HepG2 (cell line): ENCODE measurements around the gene SLC9A4. TPM values are rescaled to one million over a fixed set of nuclear protein-coding genes. Genes with fewer than 3 reads are reported as not detected.

Source experiments
- ATAC-seq: fragments of 200-7000 bp; cut with Tn5 transposase; 3 replicates; pipeline ENCODE4 v1.9.1; 2020; ENCODE audit warnings: mild to moderate bottlenecking, moderate library complexity
- BruUV-seq: library from RNA; stranded (reverse); fragments of 400-500 nt; replicated peaks from 2 replicates; lab custom pipeline; 2021; lab: Mats Ljungman, UMichigan
- CTCF ChIA-PET: fragments of 300-600 bp; formaldehyde crosslinking; extraction: SDS; loops from one replicate; lab custom pipeline; 2021; ENCODE audit warnings: low total read pairs, inconsistent platforms, low intra/inter-chr PET ratio; lab: Yijun Ruan, JAX
- POLR2A ChIA-PET: fragments of 350-600 bp; sonication (Branson Sonifier 250); formaldehyde crosslinking; loops from one replicate; lab custom pipeline; 2020; ENCODE audit warnings: antibody characterized with exemption, inconsistent platforms; lab: Yijun Ruan, JAX
- DNase-seq: peaks from one replicate; pipeline ENCODE4 v3.0.0-alpha.2; 2015; ENCODE audit warnings: low spot score
- FAIRE-seq: peaks from 3 replicates; lab custom pipeline; 2011; peaks lifted over from hg19 to GRCh38; lab: Jason Lieb, UNC
- H2AFZ ChIP-seq: one replicate; pipeline ENCODE4 v1.6.1; 2011; ENCODE audit warnings: low read length, inconsistent platforms
- H3K27ac ChIP-seq: fragments of 300-600 bp; 3 replicates; pipeline ENCODE4 v1.8.0; 2011; ENCODE audit warnings: mixed run types, mild to moderate bottlenecking, mixed read lengths, low read length, inconsistent platforms; ENCODE audit not compliant: insufficient read depth; ENCODE audit errors: extremely low read length
- H3K27me3 ChIP-seq, 2 experiments: fragments of 200-600 bp in 1 of 2; 2 replicates in 1 of 2; 3 replicates in 1 of 2; pipeline versions ENCODE4 v1.6.0 to v1.8.0; 2011; ENCODE audit warnings: low read length in 2 of 2, mild to moderate bottlenecking in 2 of 2, moderate library complexity in 2 of 2, inconsistent platforms in 1 of 2; ENCODE audit not compliant: insufficient read depth in 2 of 2, control insufficient read depth in 1 of 2
- H3K36me3 ChIP-seq, 2 experiments: fragments of 200-600 bp in 1 of 2; replicated peaks in 1 of 2; 2 replicates in 1 of 2; 3 replicates in 1 of 2; pipeline versions ENCODE4 v1.5.1 to v1.8.0; 2011; ENCODE audit warnings: low read length in 2 of 2, inconsistent platforms in 1 of 2; ENCODE audit not compliant: insufficient read depth in 2 of 2, control insufficient read depth in 1 of 2
- H3K4me1 ChIP-seq: 2 replicates; pipeline ENCODE4 v1.5.1; 2012; ENCODE audit warnings: low read length, inconsistent platforms; ENCODE audit not compliant: insufficient read depth
- H3K4me2 ChIP-seq: 2 replicates; pipeline ENCODE4 v1.6.0; 2011; ENCODE audit warnings: low read depth, low read length, inconsistent platforms
- H3K4me3 ChIP-seq, 3 experiments: fragments of 200-600 bp in 1 of 3; sonication (generic), shearing (Covaris generic) in 1 of 3; replicated peaks in 1 of 3; 2 replicates each; pipeline ENCODE4 v1.5.1; 2011 to 2016; ENCODE audit warnings: low read length in 3 of 3, inconsistent platforms in 2 of 3, low read depth in 2 of 3, mild to moderate bottlenecking in 2 of 3, control low read depth in 1 of 3, mixed read lengths in 1 of 3; ENCODE audit not compliant: insufficient read depth in 1 of 3
- H3K79me2 ChIP-seq: one replicate; pipeline ENCODE4 v1.6.1; 2011; ENCODE audit warnings: low read length, inconsistent platforms; ENCODE audit not compliant: insufficient read depth
- H3K9ac ChIP-seq: 2 replicates; pipeline ENCODE4 v1.6.0; 2011; ENCODE audit warnings: mild to moderate bottlenecking, low read depth, low read length, inconsistent platforms; ENCODE audit not compliant: insufficient read depth
- H3K9me3 ChIP-seq: 2 replicates; pipeline ENCODE4 v1.5.1; 2012; ENCODE audit warnings: mild to moderate bottlenecking, low read length
- H4K20me1 ChIP-seq: 2 replicates; pipeline ENCODE4 v1.6.0; 2011; ENCODE audit warnings: inconsistent platforms, mild to moderate bottlenecking, low read length, moderate library complexity; ENCODE audit not compliant: insufficient read depth
- AHR ChIP-seq: IDR thresholded peaks from 2 replicates; pipeline ENCODE4 v1.6.1; 2018; ENCODE audit warnings: missing genetic modification reagents, missing compliant biosample characterization
- CAMTA2 ChIP-seq: sonication (generic); formaldehyde crosslinking; IDR thresholded peaks from 2 replicates; pipeline ENCODE4 v1.4.0; 2020; ENCODE audit warnings: mild to moderate bottlenecking, missing genetic modification reagents, borderline replicate concordance
- CBFB ChIP-seq: sonication (generic); formaldehyde crosslinking; IDR thresholded peaks from 2 replicates; pipeline ENCODE4 v1.4.0; 2020; ENCODE audit warnings: missing genetic modification reagents
- ESRRA ChIP-seq: sonication (generic); formaldehyde crosslinking; IDR thresholded peaks from 2 replicates; pipeline ENCODE4 v1.5.1; 2020; ENCODE audit warnings: mild to moderate bottlenecking, low read depth, missing genetic modification reagents
- JUNB ChIP-seq: sonication (generic); formaldehyde crosslinking; IDR thresholded peaks from 2 replicates; pipeline ENCODE4 v1.8.0; 2022; ENCODE audit warnings: missing genetic modification reagents, mild to moderate bottlenecking, borderline replicate concordance
- MTA1 ChIP-seq: sonication (generic); formaldehyde crosslinking; IDR thresholded peaks from 2 replicates; pipeline ENCODE4 v1.4.0; 2020; ENCODE audit warnings: missing genetic modification reagents, mild to moderate bottlenecking, borderline replicate concordance
- NR3C1 ChIP-seq: sonication (generic); formaldehyde crosslinking; IDR thresholded peaks from 2 replicates; pipeline ENCODE4 v1.4.0; 2020; ENCODE audit warnings: missing genetic modification reagents
- PAWR ChIP-seq: sonication (generic); formaldehyde crosslinking; IDR thresholded peaks from 2 replicates; pipeline ENCODE4 v1.4.0; 2020; ENCODE audit warnings: missing genetic modification reagents, mild to moderate bottlenecking, borderline replicate concordance
- PHF20 ChIP-seq: sonication (generic); formaldehyde crosslinking; IDR thresholded peaks from 2 replicates; pipeline ENCODE4 v1.5.0; 2020; ENCODE audit warnings: mild to moderate bottlenecking, missing genetic modification reagents
- PRMT3 ChIP-seq: sonication (generic); formaldehyde crosslinking; IDR thresholded peaks from 2 replicates; pipeline ENCODE4 v1.8.1; 2022; ENCODE audit warnings: low read depth, mild to moderate bottlenecking, moderate library complexity, missing genetic modification reagents, borderline replicate concordance
- RNF2 ChIP-seq: fragments of 450-650 bp; conservative IDR thresholded peaks from 2 replicates; pipeline ENCODE4 v1.6.1; 2016; ENCODE audit warnings: low read depth
- SRF ChIP-seq: IDR thresholded peaks from 2 replicates; pipeline ENCODE4 v1.6.1; 2011; ENCODE audit warnings: mild to moderate bottlenecking, low read depth, low read length, moderate library complexity
- TAF15 ChIP-seq: fragments of 200-400 bp; formaldehyde crosslinking; IDR thresholded peaks from one replicate; pipeline ENCODE4 v1.6.1; 2018; ENCODE audit warnings: mild to moderate bottlenecking, low read depth, low read length; ENCODE audit not compliant: poor library complexity, severe bottlenecking
- TCF12 ChIP-seq, 2 experiments: fragments of 450-650 bp in 1 of 2; sonication (generic) in 1 of 2; formaldehyde crosslinking in 1 of 2; IDR thresholded peaks; 2 replicates each; pipeline versions ENCODE4 v1.6.1 to v1.8.0; 2017 to 2022; ENCODE audit warnings: antibody characterized with exemption in 1 of 2, mild to moderate bottlenecking in 1 of 2, missing genetic modification reagents in 1 of 2, moderate library complexity in 1 of 2
- ZKSCAN8 ChIP-seq: IDR thresholded peaks from 2 replicates; pipeline ENCODE4 v1.6.1; 2016; ENCODE audit warnings: borderline replicate concordance, missing genetic modification reagents, missing compliant biosample characterization
- ZNF207 ChIP-seq: fragments of 450-650 bp; IDR thresholded peaks from 2 replicates; pipeline ENCODE4 v1.6.1; 2016; ENCODE audit warnings: antibody characterized with exemption, borderline replicate concordance
- ZNF709 ChIP-seq: sonication (generic); formaldehyde crosslinking; IDR thresholded peaks from 2 replicates; pipeline ENCODE4 v1.5.0; 2020; ENCODE audit warnings: mild to moderate bottlenecking, missing genetic modification reagents
- WGBS: methylation state at CpG from one replicate; pipeline ENCODE4 v1.1.6; 2017; ENCODE audit warnings: low lambda C conversion rate; 5-methylcytosine and 5-hydroxymethylcytosine counted together
- in situ Hi-C: cut with HindIII; loops from 2 replicates; pipeline ENCODE4 v1.10.0; 2017; ENCODE audit warnings: low pct_unique_long_range_greater_than_20kb; ENCODE audit not compliant: extremely low pct_ligation_motif_present
- intact Hi-C: fragments of 100-400 bp; cut with micrococcal nuclease; formaldehyde crosslinking; loops from one replicate; pipeline ENCODE4 v1.10.0; 2022; ENCODE audit not compliant: unreplicated experiment
- polyA plus RNA-seq, 8 experiments: library from polyadenylated mRNA; depleted of rRNA in 3 of 8; stranded (reverse) in 7 of 8; unstranded in 1 of 8; fragments of >200 nt; fragmentation: Illumina TruSeq in 4 of 8; extraction: Trizol in 4 of 8; gene quantifications; 2 replicates each; pipeline versions ENCODE4 v1.2.1 to v1.2.3, GENCODE V29; 2011 to 2016; ENCODE audit warnings: low read depth in 4 of 8, missing spikeins in 1 of 8, mixed read lengths in 1 of 8; ENCODE audit not compliant: insufficient read depth in 1 of 8
- total RNA-seq, 5 experiments: library from RNA; depleted of rRNA; stranded (reverse); fragments of >200 nt; fragmentation: Illumina TruSeq; extraction: Trizol; gene quantifications; 2 replicates each; pipeline ENCODE4 v1.2.3, GENCODE V29; 2016; ENCODE audit warnings: low read depth in 1 of 5
- TF ChIP-seq, protein P1 (sequence below): sonication (generic); formaldehyde crosslinking; IDR thresholded peaks from 2 replicates; pipeline ENCODE4 v1.4.0; 2020; ENCODE audit warnings: missing genetic modification reagents
- TF ChIP-seq, protein P2 (sequence below): sonication (generic); formaldehyde crosslinking; IDR thresholded peaks from 2 replicates; pipeline ENCODE4 v1.4.0; 2020; ENCODE audit warnings: missing genetic modification reagents

SLC9A4 gene
- total and polyA plus RNA-seq, 2 of the 13 experiments (the other 11 are each of a cell fraction or from before 2014, with no cell fraction given), result not detected

DNA sequence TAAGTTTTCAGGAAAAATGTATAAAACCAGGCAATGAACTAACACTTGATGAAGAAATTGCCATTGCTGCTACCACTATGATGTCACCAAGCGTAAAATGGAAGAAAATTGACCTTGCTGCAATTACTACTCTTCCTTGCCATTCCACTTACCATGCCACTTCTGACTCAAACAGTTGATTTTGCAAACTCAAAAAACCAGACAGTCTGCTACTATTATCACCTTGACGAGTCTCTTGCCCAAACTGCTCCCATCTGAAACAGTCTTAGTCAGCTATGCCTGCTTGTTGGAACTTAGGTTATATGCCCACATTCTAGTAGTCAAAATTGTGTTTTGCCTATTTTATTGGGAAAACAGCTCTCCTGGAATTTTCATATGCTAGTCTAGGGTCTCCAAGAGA is 74.4 kb downstream of the SLC9A4 start:
- no peaks in the 10 kb centered on the region for H3K4me1 ChIP-seq
- H3K9me3 ChIP-seq, result peaks cover 23% of the 10 kb centered on the region; the same call in 1 of the 2 replicates

More for the DNA sequence above, 74.4 kb downstream of the SLC9A4 start:
- TF ChIP-seq SRF (no peak), ESRRA (CRISPR knock-in tag) (no peak), AHR (CRISPR knock-in tag) (no peak), MTA1 (CRISPR knock-in tag) (no peak), PHF20 (CRISPR knock-in tag) (no peak), TCF12 (IDR thresholded peaks at IDR 0.05) (no peak), TCF12 (CRISPR knock-in tag; IDR thresholded peaks at IDR 0.05) (no peak), JUNB (CRISPR knock-in tag) (no peak), ZKSCAN8 (CRISPR knock-in tag) (no peak), ZNF709 (CRISPR knock-in tag) (no peak), PRMT3 (CRISPR knock-in tag) (no peak), ZNF207 (no peak), CBFB (CRISPR knock-in tag) (no peak), CAMTA2 (no peak), TAF15 (no peak), PAWR (CRISPR knock-in tag) (no peak), NR3C1 (no peak), RNF2 (no peak)
- TF ChIP-seq, protein P1, sequence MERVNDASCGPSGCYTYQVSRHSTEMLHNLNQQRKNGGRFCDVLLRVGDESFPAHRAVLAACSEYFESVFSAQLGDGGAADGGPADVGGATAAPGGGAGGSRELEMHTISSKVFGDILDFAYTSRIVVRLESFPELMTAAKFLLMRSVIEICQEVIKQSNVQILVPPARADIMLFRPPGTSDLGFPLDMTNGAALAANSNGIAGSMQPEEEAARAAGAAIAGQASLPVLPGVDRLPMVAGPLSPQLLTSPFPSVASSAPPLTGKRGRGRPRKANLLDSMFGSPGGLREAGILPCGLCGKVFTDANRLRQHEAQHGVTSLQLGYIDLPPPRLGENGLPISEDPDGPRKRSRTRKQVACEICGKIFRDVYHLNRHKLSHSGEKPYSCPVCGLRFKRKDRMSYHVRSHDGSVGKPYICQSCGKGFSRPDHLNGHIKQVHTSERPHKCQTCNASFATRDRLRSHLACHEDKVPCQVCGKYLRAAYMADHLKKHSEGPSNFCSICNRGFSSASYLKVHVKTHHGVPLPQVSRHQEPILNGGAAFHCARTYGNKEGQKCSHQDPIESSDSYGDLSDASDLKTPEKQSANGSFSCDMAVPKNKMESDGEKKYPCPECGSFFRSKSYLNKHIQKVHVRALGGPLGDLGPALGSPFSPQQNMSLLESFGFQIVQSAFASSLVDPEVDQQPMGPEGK (CRISPR knock-in tag), result no peak
- TF ChIP-seq, protein P2, sequence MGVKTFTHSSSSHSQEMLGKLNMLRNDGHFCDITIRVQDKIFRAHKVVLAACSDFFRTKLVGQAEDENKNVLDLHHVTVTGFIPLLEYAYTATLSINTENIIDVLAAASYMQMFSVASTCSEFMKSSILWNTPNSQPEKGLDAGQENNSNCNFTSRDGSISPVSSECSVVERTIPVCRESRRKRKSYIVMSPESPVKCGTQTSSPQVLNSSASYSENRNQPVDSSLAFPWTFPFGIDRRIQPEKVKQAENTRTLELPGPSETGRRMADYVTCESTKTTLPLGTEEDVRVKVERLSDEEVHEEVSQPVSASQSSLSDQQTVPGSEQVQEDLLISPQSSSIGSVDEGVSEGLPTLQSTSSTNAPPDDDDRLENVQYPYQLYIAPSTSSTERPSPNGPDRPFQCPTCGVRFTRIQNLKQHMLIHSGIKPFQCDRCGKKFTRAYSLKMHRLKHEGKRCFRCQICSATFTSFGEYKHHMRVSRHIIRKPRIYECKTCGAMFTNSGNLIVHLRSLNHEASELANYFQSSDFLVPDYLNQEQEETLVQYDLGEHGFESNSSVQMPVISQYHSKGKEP (CRISPR knock-in tag), result no peak
- Histone ChIP-seq H3K4me3 (no peak overlapping the region), H3K36me3 (no peaks in the 10 kb centered on the region), H3K79me2 (no peaks in the 10 kb centered on the region), H2AFZ (no peak overlapping the region), H3K9ac (no peak overlapping the region), H3K4me2 (no peak overlapping the region), H3K27ac (no peak overlapping the region), H4K20me1 (no peaks in the 10 kb centered on the region), H3K27me3 (no peaks in the 10 kb centered on the region)
- BruUV-seq, result no TSS peak
- 10% methylated on average over 2 of the region's 2 CpGs for WGBS
- no peak for FAIRE-seq
- ATAC-seq, result no peak
- DNase-seq, result no peak
- ChIA-PET CTCF (no interaction called here), POLR2A (no interaction called here)
- intact Hi-C loops, result no loop called here
- in situ Hi-C loops, result no loop called here
